GM12864 (cell line): ENCODE results near the gene MPL.

Experiments
- DNase-seq: peaks from one replicate; pipeline ENCODE4 v3.0.0-alpha.2; 2011; ENCODE audit warnings: low read depth
- H3K4me3 ChIP-seq: 2 replicates; pipeline ENCODE4 v1.5.1; 2011; ENCODE audit warnings: mild to moderate bottlenecking, low read depth, low read length, control low read depth
- TF ChIP-seq, protein P1 (sequence below): IDR thresholded peaks from 2 replicates; pipeline ENCODE4 v1.5.1; 2011; ENCODE audit warnings: low read depth, mild to moderate bottlenecking, moderate library complexity, low read length, control low read depth, inconsistent platforms; ENCODE audit errors: missing control alignments

Gene MPL

DNA sequence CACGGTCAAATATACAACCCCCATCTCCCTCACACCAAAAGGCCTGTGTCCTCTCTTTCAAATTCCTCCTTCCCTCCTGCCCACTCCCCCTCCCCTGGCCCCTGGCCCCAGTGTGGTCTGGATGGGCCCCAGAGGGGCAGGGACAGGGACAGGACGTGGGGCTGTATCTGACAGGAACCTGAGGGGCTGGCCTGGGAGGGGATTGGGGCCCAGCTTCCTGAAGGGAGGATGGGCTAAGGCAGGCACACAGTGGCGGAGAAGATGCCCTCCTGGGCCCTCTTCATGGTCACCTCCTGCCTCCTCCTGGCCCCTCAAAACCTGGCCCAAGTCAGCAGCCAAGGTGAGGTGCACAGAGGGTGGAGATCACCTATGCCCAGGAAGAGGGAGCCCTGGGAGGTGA, at the start of gene MPL:
Gene MPL (plus strand): TSS at position 231 of the 400 bp plus-strand sequence. CDS start 31 bp downstream, at position 262.
- H3K4me3 ChIP-seq: no peak within 1 kb of the TSS
- TF ChIP-seq, protein P1, sequence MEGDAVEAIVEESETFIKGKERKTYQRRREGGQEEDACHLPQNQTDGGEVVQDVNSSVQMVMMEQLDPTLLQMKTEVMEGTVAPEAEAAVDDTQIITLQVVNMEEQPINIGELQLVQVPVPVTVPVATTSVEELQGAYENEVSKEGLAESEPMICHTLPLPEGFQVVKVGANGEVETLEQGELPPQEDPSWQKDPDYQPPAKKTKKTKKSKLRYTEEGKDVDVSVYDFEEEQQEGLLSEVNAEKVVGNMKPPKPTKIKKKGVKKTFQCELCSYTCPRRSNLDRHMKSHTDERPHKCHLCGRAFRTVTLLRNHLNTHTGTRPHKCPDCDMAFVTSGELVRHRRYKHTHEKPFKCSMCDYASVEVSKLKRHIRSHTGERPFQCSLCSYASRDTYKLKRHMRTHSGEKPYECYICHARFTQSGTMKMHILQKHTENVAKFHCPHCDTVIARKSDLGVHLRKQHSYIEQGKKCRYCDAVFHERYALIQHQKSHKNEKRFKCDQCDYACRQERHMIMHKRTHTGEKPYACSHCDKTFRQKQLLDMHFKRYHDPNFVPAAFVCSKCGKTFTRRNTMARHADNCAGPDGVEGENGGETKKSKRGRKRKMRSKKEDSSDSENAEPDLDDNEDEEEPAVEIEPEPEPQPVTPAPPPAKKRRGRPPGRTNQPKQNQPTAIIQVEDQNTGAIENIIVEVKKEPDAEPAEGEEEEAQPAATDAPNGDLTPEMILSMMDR: no peak
- no peak for DNase-seq

DNA sequence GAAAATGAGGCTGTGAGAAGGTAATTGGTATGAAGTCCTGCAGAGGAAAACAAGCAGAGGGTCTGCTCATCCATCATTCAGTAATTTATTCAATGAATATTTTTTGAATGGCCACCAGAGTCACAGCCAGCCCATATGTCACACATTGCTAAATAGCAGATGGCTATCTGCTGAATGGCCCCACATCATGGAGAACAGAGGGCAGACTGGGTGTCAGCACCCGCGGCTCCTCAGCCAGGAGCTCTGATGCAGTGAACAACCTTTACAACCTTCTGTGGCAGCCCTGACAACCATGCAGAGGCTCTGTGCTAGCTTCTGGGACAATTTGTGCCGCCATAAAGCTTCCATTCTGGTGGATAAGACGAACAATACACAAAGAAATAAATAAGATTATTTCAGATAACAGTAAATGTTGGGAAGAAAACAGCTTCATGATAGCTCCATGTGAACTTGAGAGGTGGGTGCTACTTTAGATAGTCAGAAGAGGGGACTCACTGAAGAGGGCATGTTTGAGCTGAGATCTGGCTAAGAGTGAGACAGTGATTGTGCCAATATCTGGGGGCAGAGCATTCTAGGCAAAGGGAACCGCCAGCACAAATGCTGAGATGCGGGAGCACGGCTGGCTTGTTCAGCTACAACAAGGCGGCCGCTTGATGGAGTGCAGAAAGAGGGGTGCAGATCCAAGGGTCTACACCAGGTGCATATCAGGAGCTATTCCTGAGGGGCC, 49.4 kb upstream of the MPL start:
- no peak overlapping the region for H3K4me3 ChIP-seq
- TF ChIP-seq, protein P1: no peak
- no peak for DNase-seq

DNA sequence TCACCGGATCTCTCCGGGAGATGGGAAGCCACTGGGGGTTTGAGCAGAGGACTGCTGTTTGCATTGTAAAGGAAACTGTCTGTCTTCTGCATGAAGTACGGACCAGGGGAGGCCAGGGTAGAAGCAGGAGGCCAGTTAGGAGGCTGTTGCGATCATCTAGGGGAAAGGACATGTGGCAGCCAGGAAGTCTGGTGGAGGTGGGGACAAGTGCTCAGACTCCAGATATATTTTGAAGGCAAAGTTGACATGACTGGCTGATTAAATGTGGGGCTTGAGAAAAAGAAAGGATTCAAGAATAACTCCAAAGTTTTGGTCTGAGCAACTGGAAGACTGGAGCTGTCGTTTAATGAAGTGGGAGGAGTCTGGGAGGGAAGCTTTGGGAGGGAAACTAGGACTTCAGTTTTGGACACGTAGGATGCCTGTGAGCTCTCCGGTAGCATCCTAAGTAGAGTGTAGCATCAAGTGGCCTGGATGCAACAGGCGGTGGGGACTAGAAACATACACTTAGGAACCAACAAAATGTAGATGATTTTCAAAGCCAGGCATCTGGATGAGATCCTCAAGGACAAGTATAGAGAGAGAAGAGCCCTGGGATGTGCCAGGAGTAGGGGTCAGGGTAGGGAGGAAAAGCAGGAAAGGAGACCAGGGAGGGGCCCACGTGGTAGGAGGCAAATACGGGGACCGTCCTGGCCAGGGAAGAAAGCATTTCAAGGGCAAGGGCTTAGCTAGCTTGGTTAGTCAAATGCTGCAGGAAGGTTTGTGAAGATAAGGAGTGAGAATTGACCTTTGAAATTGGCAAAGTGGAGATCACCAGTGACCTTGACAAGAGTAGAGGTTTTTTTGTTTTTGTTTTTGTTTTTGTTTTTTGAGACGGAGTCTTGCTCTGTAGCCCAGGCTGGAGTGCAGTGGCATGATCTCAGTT, 48.6 kb upstream of the MPL start:
- no peak for DNase-seq
- TF ChIP-seq, protein P1: no peak
- no peak overlapping the region for H3K4me3 ChIP-seq

DNA sequence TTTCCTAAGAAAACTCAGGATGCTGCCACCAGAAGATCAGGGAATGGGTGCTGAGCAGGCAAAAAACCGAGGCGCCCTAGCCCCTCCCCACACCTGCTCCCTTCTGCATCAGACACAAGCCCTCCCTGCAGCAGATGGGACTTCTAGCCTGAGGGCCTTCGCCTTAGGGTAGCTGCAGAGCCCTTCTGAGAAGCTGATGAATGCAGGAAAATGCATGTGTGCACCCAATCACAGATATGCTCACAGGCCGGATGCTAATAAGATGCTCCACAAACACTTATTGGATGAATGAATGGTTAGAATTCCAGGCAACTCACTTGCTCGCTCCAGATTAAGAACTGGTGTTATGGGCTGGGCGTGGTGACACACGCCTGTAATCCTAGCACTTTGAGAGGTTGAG, 45.4 kb upstream of the MPL start:
- no peak overlapping the region for H3K4me3 ChIP-seq
- TF ChIP-seq, protein P1: no peak
- DNase-seq: no peak

DNA sequence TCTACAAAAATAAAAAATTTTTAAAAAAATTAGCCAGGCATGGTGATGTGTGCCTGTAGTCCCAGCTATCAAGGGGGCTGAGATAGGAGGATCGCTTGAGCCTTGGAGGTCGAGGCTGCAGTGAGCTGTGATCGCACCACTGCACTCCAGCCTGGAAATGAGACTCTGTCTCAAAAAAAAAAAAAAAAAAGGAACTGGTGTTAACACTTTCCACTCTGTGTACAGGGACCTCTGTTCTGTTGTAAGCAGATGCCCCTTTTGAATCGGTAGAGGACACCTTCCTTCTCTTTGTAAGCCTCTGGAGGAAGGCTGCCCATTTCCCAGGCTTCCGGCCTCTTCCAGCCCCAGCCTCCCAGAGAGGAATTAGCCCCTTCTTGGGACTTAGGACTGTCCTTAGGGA, 44.9 kb upstream of the MPL start:
- H3K4me3 ChIP-seq: no peak overlapping the region
- DNase-seq: no peak
- TF ChIP-seq, protein P1: no peak

DNA sequence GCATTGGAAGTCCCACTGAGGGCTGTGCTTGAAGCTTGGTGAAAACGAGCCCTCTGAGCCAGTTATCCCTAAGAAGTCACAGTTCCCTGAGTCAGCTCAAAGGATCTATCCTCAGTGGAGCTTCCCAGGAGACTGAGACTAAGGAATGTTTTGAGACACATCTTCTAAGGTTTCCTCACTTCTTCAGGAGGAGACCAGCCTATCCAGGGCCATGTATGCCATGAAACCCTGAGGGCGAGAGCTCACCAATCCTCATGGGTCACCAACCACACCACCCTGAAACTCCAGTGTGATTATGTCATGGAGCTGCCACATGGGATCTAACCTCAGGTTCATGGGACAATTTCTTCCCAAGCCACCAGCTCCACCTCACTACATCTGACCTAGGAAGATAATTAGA, 44.4 kb upstream of the MPL start:
- H3K4me3 ChIP-seq: no peak overlapping the region
- DNase-seq: no peak
- TF ChIP-seq, protein P1: no peak
